ENCODE measurements around the gene MAP3K7CL. TPM values are rescaled to one million over a fixed set of nuclear protein-coding genes. Genes with fewer than 3 reads are reported as not detected.

MAP3K7CL gene
- total RNA-seq, 4 donors from 2014 or later = 4.9 to 13.3 (median 6.8) TPM

DNA sequence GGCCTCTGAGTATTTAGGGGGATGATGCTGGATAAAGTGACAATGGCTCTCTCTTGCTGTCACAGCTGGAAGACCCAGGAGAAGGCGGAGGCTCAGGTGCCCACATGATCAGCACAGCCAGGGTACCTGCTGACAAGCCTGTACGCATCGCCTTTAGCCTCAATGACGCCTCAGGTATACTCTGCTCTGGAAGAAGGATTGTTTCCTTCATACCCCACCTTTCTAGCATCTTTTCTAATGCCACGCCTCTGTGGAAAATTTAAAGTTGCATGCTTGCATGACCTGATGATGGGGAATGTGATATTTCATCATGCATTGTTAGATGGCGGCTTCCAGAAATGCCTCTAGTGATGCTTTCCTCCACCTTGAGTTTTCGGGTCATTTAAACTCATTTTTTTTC, 2.8 kb downstream of the MAP3K7CL start:
- TF ChIP-seq, protein P1, sequence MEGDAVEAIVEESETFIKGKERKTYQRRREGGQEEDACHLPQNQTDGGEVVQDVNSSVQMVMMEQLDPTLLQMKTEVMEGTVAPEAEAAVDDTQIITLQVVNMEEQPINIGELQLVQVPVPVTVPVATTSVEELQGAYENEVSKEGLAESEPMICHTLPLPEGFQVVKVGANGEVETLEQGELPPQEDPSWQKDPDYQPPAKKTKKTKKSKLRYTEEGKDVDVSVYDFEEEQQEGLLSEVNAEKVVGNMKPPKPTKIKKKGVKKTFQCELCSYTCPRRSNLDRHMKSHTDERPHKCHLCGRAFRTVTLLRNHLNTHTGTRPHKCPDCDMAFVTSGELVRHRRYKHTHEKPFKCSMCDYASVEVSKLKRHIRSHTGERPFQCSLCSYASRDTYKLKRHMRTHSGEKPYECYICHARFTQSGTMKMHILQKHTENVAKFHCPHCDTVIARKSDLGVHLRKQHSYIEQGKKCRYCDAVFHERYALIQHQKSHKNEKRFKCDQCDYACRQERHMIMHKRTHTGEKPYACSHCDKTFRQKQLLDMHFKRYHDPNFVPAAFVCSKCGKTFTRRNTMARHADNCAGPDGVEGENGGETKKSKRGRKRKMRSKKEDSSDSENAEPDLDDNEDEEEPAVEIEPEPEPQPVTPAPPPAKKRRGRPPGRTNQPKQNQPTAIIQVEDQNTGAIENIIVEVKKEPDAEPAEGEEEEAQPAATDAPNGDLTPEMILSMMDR (IDR thresholded peaks at IDR 0.05; ENCODE audit: low read depth) = no peak

DNA sequence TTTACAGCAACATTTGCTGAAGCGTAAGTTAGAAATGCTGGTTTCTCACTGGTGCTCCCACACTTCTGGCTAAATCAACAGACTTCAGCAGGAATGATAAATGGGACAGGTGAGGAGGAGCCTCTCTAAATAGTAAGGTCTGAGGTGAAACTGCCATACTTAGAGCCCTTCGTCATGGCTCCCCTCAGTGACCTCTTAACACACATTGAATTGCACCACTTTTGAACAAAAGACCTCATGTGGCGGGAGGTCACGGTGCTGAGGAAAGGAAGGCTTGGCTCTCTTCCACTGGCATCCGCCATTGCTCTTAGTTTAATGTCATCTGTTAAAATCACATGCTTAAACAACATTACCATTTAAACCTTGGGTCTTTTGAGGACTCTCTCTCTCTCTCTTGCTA, 3.4 kb downstream of the MAP3K7CL start:
- TF ChIP-seq, protein P1 (IDR thresholded peaks at IDR 0.05; ENCODE audit: low read depth) = no peak

DNA sequence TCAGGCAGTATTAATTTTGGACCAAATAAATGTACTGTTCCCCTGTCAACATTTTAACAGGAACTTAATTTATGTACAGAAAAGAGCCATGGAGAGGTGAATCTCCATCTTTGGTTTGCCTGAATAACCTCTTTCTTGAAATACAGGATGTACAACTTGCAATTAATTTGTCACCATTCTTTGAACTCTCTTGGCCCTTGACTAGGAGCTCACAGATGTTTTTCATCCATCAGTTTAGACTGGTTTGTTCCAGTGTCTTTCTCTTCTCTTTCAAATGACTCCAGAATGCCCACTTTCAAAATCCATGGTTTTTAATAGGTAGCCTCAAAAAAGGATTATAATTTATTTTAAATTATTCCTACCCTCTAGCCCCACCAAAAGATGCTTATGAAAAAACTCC, 5.0 kb downstream of the MAP3K7CL start:
- TF ChIP-seq, protein P1 (IDR thresholded peaks at IDR 0.05; ENCODE audit: low read depth) = no peak

DNA sequence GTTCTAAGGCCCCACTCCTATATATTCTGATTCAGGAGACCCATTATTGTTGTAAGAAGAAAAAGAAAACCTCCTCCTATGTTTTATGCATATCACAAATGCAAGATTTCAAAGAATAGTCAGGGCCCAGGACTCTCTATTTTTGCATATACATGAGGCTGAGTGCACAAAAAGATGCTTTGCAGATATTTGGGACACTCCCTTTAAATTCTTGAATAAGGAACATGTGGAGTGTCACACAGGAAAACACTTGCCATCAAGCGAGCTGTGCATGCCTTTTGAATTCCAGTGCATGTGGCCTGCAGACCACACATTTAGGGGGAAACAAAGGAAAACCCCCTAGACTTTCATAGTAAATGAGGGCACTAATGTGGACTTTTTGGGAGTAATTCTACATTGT, 5.6 kb downstream of the MAP3K7CL start:
- TF ChIP-seq, protein P1 (IDR thresholded peaks at IDR 0.05; ENCODE audit: low read depth) = no peak

DNA sequence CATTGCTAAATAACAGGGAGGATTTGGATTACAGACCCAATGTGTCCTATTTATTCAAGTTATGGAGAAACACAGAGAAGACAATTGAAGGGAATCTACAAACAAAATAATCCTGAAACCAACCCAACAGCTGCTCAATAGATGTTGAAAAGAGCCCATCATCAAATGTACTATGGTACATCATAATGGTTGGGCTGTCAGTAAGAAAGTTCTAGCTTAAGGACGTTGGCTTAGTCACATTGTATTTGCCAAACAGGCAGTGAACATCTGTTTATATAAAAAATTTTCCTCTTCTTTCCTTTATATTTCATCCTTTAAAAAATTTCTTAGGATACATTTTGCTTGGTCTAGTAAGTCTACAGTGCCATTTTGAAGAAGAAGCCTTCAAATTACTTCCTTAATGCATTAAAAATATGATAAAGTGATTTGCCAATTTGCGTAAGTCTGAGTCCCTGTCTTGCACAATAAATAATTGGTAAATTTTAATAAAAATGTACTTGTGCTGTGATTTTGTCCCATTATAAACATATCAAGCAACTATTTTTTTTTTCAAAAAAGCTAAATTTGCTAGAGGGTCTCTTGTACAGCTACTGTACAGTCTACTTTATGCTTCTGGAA, 14.4 kb downstream of the MAP3K7CL start:
- TF ChIP-seq, protein P1 (IDR thresholded peaks at IDR 0.05; ENCODE audit: low read depth) = no peak

DNA sequence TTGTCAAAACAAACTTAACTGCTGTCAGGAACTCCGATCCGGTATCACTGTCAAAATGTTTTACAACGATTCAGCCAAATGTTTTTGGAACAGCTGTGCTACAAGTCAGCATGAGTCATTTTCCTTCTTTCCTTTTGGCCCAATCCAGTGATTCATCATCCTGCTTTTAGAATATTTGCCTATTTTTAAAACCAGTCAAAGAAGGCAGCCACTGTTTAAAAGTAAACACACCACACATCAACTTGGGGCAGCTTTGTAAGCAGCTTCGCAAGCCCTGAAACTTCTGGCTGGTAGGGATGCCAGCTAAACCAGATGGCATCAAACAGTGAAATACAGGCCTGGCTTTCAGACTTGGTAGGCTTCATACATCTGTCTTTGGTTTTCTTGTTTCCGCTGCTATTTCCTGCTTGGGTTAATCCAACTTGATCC, 14.9 kb downstream of the MAP3K7CL start:
- TF ChIP-seq, protein P1 (IDR thresholded peaks at IDR 0.05; ENCODE audit: low read depth) = no peak

DNA sequence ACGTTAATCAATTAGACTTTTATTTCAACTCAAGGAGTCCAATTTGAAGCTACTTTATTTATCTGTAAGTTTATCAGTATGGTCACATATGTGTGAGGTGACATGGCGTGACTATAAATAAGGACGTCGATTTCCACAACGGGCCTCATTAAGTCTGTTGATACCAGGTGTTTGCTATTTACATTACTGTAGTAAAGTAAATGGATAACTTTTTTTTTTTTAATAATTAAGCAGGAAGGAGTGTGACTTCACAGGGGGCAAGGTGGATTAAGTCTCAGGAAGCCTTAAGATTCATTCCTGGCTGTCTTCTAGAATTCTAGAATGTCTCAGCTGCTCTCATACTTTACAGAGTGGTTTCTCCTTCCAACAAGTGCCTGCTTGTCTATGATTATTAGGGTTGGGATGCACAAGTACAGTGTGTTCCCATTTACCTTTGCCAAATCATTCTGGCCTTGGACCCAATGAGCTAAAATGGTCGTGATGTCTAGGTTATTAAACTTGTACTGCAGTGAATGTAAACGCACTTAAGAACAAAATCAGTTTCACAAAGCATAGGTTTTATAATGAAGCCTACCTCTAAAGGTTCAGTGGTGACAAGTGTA, 15.5 kb downstream of the MAP3K7CL start:
- TF ChIP-seq, protein P1 (IDR thresholded peaks at IDR 0.05; ENCODE audit: low read depth) = no peak
